Colonic mucosa (tissue), 4 donors: ENCODE measurements around the gene MFRP. TPM values are rescaled to one million over a fixed set of nuclear protein-coding genes. Genes with fewer than 3 reads are reported as not detected.
A peak's percentile ranks its signal among the peaks of the same experiment; 100 is the strongest.

Source experiments
- DNase-seq: peaks from one replicate; pipeline ENCODE4 v3.0.0-alpha.2; 2020
- H3K27ac ChIP-seq: fragments of 200-600 bp; one replicate; pipeline ENCODE4 v1.8.0; 2021
- H3K27me3 ChIP-seq: fragments of 200-600 bp; one replicate; pipeline ENCODE4 v1.8.0; 2021
- H3K36me3 ChIP-seq: fragments of 200-600 bp; one replicate; pipeline ENCODE4 v1.8.0; 2021
- H3K4me1 ChIP-seq: fragments of 200-600 bp; one replicate; pipeline ENCODE4 v1.8.0; 2021; ENCODE audit warnings: mild to moderate bottlenecking
- H3K4me3 ChIP-seq: fragments of 200-600 bp; one replicate; pipeline ENCODE4 v1.8.0; 2021
- H3K9ac ChIP-seq, 2 donors: one replicate each; pipeline ENCODE4 v1.7.0; 2013; ENCODE audit warnings: control low read depth in 2 of 2, low read depth in 2 of 2, low read length in 2 of 2
- H3K9me3 ChIP-seq: fragments of 200-600 bp; one replicate; pipeline ENCODE4 v1.8.0; 2021
- CTCF ChIP-seq: fragments of 200-600 bp; IDR thresholded peaks from one replicate; pipeline ENCODE4 v1.8.0; 2022; ENCODE audit warnings: antibody characterized with exemption, mild to moderate bottlenecking
- intact Hi-C: fragments of 100-400 bp; cut with DNase I; formaldehyde crosslinking; loops from one replicate; pipeline ENCODE4 v1.14.1; 2022
- total RNA-seq, 2 donors: library from RNA; stranded (reverse); fragmentation: NEBNext Ultra II Directional in 1 of 2; extraction: Animal tissue kit (Norgen Biotek cat#: 25700) in 1 of 2; gene quantifications; one replicate each; pipeline ENCODE4 v1.2.1, GENCODE V29; 2021
- donor health status: healthy.
- donor health status: DM: no; HTN: no; CAD: no.
- donor health status: DM: no; HTN: no; CAD: no.

The MFRP gene
- total RNA-seq, 2 donors from 2014 or later, result not detected

GRCh38 chr11:119362741-119363080, 16.2 kb upstream of the MFRP start:
- Histone ChIP-seq H3K27me3 (no peaks in the 10 kb centered on the region), H3K27ac (no peak overlapping the region), H3K9ac (peak overlapping the region; percentile 12 to 19), H3K9me3 (no peaks in the 10 kb centered on the region), H3K36me3 (no peaks in the 10 kb centered on the region), H3K4me1 (peaks cover 12% of the 10 kb centered on the region), H3K4me3 (peak overlapping the region; percentile 40)
- no peak for DNase-seq
- intact Hi-C loops, result no loop called here
- no peak for TF ChIP-seq CTCF

- Histone ChIP-seq H3K27ac (no peak overlapping the region), H3K9ac (peak overlapping the region in 1 of 2 donors; percentile 19), H3K4me1 (peaks cover 7% of the 10 kb centered on the region), H3K4me3 (peak overlapping the region; percentile 40), H3K9me3 (no peaks in the 10 kb centered on the region), H3K36me3 (no peaks in the 10 kb centered on the region), H3K27me3 (no peaks in the 10 kb centered on the region)
- intact Hi-C loops, result no loop called here
- TF ChIP-seq CTCF, result no peak
- DNase-seq, result no peak
Observed at GRCh38 chr11:119361941-119362725, 15.6 kb upstream of the MFRP start.

- Histone ChIP-seq H3K9me3 (no peaks in the 10 kb centered on the region), H3K27me3 (no peaks in the 10 kb centered on the region), H3K4me1 (peaks cover 6% of the 10 kb centered on the region), H3K36me3 (no peaks in the 10 kb centered on the region), H3K4me3 (no peak overlapping the region), H3K9ac (no peak overlapping the region), H3K27ac (no peak overlapping the region)
- intact Hi-C loops, result no loop called here
- DNase-seq, result no peak
- TF ChIP-seq CTCF, result no peak
Observed at GRCh38 chr11:119361056-119361787, 14.7 kb upstream of the MFRP start.

- no peak overlapping the region for H3K27ac ChIP-seq
- intact Hi-C loops, result no loop called here
- no peak for TF ChIP-seq CTCF
Observed at GRCh38 chr11:119359365-119360214, 13.1 kb upstream of the MFRP start.

GRCh38 chr11:119357074-119357473, 10.6 kb upstream of the MFRP start:
- H3K9me3 ChIP-seq, result no peaks in the 10 kb centered on the region
- DNase-seq, result no peak
- H3K9ac ChIP-seq, result no peak overlapping the region
- H3K4me3 ChIP-seq, result peak overlapping the region; percentile 49
- TF ChIP-seq CTCF, result no peak
- intact Hi-C loops, result loop anchor here (2.0 kb wide), 2 partner anchors 16 to 118 kb away; no protein-coding TSS in a partner anchor
- H3K4me1 ChIP-seq, result no peaks in the 10 kb centered on the region
- H3K27me3 ChIP-seq, result no peaks in the 10 kb centered on the region
- H3K27ac ChIP-seq, result no peak overlapping the region
- no peaks in the 10 kb centered on the region for H3K36me3 ChIP-seq

More at GRCh38 chr11:119359365-119360214, 13.1 kb upstream of the MFRP start:
- no peaks in the 10 kb centered on the region for H3K36me3 ChIP-seq
- H3K9ac ChIP-seq, result no peak overlapping the region
- H3K9me3 ChIP-seq, result no peaks in the 10 kb centered on the region
- no peak for DNase-seq
- no peaks in the 10 kb centered on the region for H3K27me3 ChIP-seq
- no peak overlapping the region for H3K4me3 ChIP-seq
- H3K4me1 ChIP-seq, result no peaks in the 10 kb centered on the region
